GM23338 (cell line): ENCODE measurements around the gene GJC1. TPM values are rescaled to one million over a fixed set of nuclear protein-coding genes. Genes with fewer than 3 reads are reported as not detected.
"Not testable (repeated sequence)": the region's sequence is repeated elsewhere in the genome, so short reads cannot be mapped to it uniquely, and the experiment has no call there.

Experiments
- ATAC-seq: fragments of 200-7000 bp; cut with Tn5 transposase; 3 replicates; pipeline ENCODE4 v1.9.1; 2020
- DNase-seq: peaks from one replicate; pipeline ENCODE4 v3.0.0-alpha.2; 2015; ENCODE audit warnings: low spot score
- H2AFZ ChIP-seq: fragments of 200-600 bp; sonication (generic); 2 replicates; pipeline ENCODE4 v1.8.0; 2016; ENCODE audit warnings: antibody characterized with exemption, mild to moderate bottlenecking, moderate library complexity
- H3F3A ChIP-seq: fragments of 200-600 bp; sonication (generic); replicated peaks from 2 replicates; pipeline ENCODE4 v1.8.0; 2017; ENCODE audit warnings: antibody characterized with exemption, mixed run types, low read depth
- H3K27ac ChIP-seq: fragments of 200-600 bp; sonication (generic); 2 replicates; pipeline ENCODE4 v1.6.1; 2016; ENCODE audit warnings: low read depth
- H3K27me3 ChIP-seq: fragments of 200-600 bp; sonication (generic); 2 replicates; pipeline ENCODE4 v1.8.0; 2016; ENCODE audit warnings: mild to moderate bottlenecking, mixed run types, moderate library complexity; ENCODE audit not compliant: insufficient read depth
- H3K36me3 ChIP-seq: fragments of 200-600 bp; sonication (generic); 2 replicates; pipeline ENCODE4 v1.8.0; 2016; ENCODE audit warnings: mild to moderate bottlenecking; ENCODE audit not compliant: insufficient read depth
- H3K4me1 ChIP-seq: fragments of 200-600 bp; sonication (generic); 2 replicates; pipeline ENCODE4 v1.8.0; 2016; ENCODE audit warnings: mild to moderate bottlenecking, moderate library complexity; ENCODE audit not compliant: insufficient read depth
- H3K4me2 ChIP-seq: fragments of 200-600 bp; sonication (generic); 2 replicates; pipeline ENCODE4 v1.7.1; 2017; ENCODE audit warnings: mixed run types
- H3K4me3 ChIP-seq: fragments of 200-600 bp; sonication (generic); 2 replicates; pipeline ENCODE4 v1.6.1; 2016; ENCODE audit warnings: mixed run types
- H3K79me2 ChIP-seq: fragments of 200-600 bp; sonication (generic); replicated peaks from 2 replicates; pipeline ENCODE4 v1.8.0; 2017; ENCODE audit warnings: mild to moderate bottlenecking; ENCODE audit not compliant: insufficient read depth
- H3K9me2 ChIP-seq: fragments of 200-600 bp; sonication (generic); 2 replicates; pipeline ENCODE4 v1.8.0; 2017; ENCODE audit not compliant: insufficient read depth
- H4K20me1 ChIP-seq: fragments of 200-600 bp; sonication (generic); replicated peaks from 2 replicates; pipeline ENCODE4 v1.8.0; 2017; ENCODE audit warnings: mild to moderate bottlenecking; ENCODE audit not compliant: insufficient read depth
- H3K27ac Mint-ChIP-seq: 2 replicates; pipeline ENCODE4 v1.8.0; 2020; ENCODE audit warnings: inconsistent platforms, mild to moderate bottlenecking, moderate library complexity, mixed read lengths
- H3K27me3 Mint-ChIP-seq: 3 replicates; pipeline ENCODE4 v1.8.0; 2022; ENCODE audit warnings: low read depth, mild to moderate bottlenecking, moderate library complexity, mixed read lengths, inconsistent platforms; ENCODE audit not compliant: insufficient read depth, poor library complexity
- H3K36me3 Mint-ChIP-seq: 3 replicates; pipeline ENCODE4 v1.8.0; 2021; ENCODE audit warnings: low read depth, mild to moderate bottlenecking, inconsistent platforms, moderate library complexity, mixed read lengths
- H3K4me1 Mint-ChIP-seq: 3 replicates; pipeline ENCODE4 v1.8.0; 2020; ENCODE audit warnings: mild to moderate bottlenecking, inconsistent platforms, mixed read lengths
- H3K4me3 Mint-ChIP-seq: 3 replicates; pipeline ENCODE4 v1.8.0; 2021; ENCODE audit warnings: moderate library complexity, mild to moderate bottlenecking, inconsistent platforms, mixed read lengths
- H3K9me3 Mint-ChIP-seq: 3 replicates; pipeline ENCODE4 v1.8.0; 2020; ENCODE audit warnings: moderate library complexity, mild to moderate bottlenecking, inconsistent platforms, mixed read lengths
- CREB1 ChIP-seq: fragments of 250-450 bp; sonication (Bioruptor Pico); IDR thresholded peaks from 2 replicates; pipeline ENCODE4 v1.5.0; 2020; ENCODE audit warnings: low read depth, mild to moderate bottlenecking, moderate library complexity
- EZH2phosphoT487 ChIP-seq: fragments of 200-600 bp; sonication (generic); IDR thresholded peaks from one replicate; pipeline ENCODE4 v1.8.1; 2018; ENCODE audit warnings: antibody characterized with exemption; ENCODE audit not compliant: unreplicated experiment
- JUNB ChIP-seq: IDR thresholded peaks from one replicate; pipeline ENCODE4 v1.6.1; 2016; ENCODE audit warnings: antibody characterized with exemption; ENCODE audit not compliant: unreplicated experiment
- NANOG ChIP-seq: IDR thresholded peaks from 2 replicates; pipeline ENCODE4 v1.6.1; 2016; ENCODE audit warnings: antibody characterized with exemption, borderline replicate concordance
- POLR2AphosphoS5 ChIP-seq: IDR thresholded peaks from 2 replicates; pipeline ENCODE4 v1.6.1; 2016; ENCODE audit warnings: antibody characterized with exemption, low read depth
- STAT1 ChIP-seq: IDR thresholded peaks from one replicate; pipeline ENCODE4 v1.6.1; 2016; ENCODE audit warnings: antibody characterized with exemption; ENCODE audit not compliant: unreplicated experiment
- polyA plus RNA-seq: library from polyadenylated mRNA; unstranded; fragments of >200 nt; fragmentation: Nextera tagmentation; extraction: Ambion mirVana; gene quantifications from 2 replicates; pipeline ENCODE4 v1.2.1, GENCODE V29; 2016
- total RNA-seq: library from RNA; depleted of rRNA; stranded (reverse); fragments of >200 nt; shearing (Covaris generic); gene quantifications from 2 replicates; pipeline ENCODE4 v1.2.3, GENCODE V29; 2014
- TF ChIP-seq, protein P1 (sequence below): IDR thresholded peaks from 2 replicates; pipeline ENCODE4 v1.6.1; 2016; ENCODE audit warnings: antibody characterized with exemption
- TF ChIP-seq, protein P2 (sequence below): IDR thresholded peaks from one replicate; pipeline ENCODE4 v1.6.1; 2018; ENCODE audit warnings: antibody characterized with exemption; ENCODE audit not compliant: unreplicated experiment

GJC1 gene
- total and polyA plus RNA-seq, 2 experiments from 2014 or later, result 34.7 to 99.2 TPM

DNA sequence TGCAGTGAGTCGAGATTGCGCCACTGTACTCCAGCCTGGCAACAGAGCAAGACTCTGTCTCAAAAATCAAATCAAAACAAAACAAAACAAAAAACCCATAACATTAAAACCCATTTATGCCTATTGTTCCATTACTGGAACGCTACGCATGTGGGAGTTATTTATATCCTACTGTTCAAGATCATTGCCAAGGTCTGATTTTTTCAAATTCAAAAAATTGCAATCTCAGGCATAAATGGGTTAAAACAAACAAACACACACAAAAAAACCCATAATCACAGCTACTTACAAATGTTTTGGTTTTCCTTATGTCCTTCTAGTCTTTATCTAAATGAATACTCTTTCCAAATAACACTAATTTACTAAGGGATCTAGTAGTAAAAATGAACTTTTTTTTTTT lies 17.8 kb downstream of the GJC1 start:
- peaks cover 6% of the 10 kb centered on the region; the same call in 2 of the 3 replicates for H3K4me1 Mint-ChIP-seq

DNA sequence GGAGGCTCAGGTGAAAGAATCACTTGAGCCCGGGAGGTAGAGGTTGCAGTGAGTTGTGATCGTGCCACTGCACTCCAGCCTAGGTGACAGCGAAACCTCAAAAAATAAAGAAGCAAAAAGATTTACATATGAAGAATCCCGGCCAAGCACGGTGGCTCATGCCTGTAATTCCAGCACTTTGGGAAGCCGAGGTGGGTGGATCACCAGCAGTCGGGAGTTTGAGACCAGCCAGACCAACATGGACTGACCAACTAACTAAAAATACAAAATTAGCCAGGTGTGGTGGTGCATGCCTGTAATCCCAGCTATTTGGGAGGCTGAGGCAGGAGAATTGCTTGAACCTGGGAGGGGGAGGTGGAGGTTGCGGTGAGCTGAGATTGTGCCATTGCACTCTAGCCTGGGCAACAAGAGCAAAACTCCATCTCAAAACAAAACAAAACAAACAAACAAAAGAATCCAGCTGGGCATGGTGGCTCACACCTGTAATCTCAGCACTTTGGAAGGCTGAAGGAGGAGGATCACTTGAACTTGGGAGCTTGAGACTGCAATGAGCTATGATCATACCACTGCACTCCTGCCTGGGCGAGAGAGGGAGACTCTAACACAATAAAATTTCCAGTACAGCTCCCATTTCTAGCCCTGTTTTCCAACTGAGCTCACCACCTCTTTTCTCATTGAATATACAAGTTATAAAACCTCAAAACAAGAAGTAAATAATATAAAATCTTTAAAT lies 21.3 kb downstream of the GJC1 start:
- Mint-ChIP-seq H3K27me3 (peaks cover 14% of the 10 kb centered on the region), H3K27ac (peak overlapping the region; percentile 62; the same call in 1 of the 2 replicates), H3K36me3 (peaks cover 54% of the 10 kb centered on the region)
- not testable (repeated sequence) for H3K4me1 ChIP-seq, H3K9me3 Mint-ChIP-seq, DNase-seq, H3K4me2 ChIP-seq, ATAC-seq, H3K4me1 Mint-ChIP-seq, H3K4me3 ChIP-seq, H3K27me3 ChIP-seq, H3K27ac ChIP-seq, H3K4me3 Mint-ChIP-seq, H2AFZ ChIP-seq, H3F3A ChIP-seq, H3K9me2 ChIP-seq
- Histone ChIP-seq H4K20me1 (peaks cover 85% of the 10 kb centered on the region), H3K36me3 (peaks cover 22% of the 10 kb centered on the region), H3K79me2 (peaks cover 97% of the 10 kb centered on the region)

More for the DNA sequence above, 17.8 kb downstream of the GJC1 start:
- Mint-ChIP-seq H3K9me3 (no peaks in the 10 kb centered on the region), H3K27me3 (peaks cover 13% of the 10 kb centered on the region), H3K36me3 (peaks cover 22% of the 10 kb centered on the region), H3K27ac (no peak overlapping the region), H3K4me3 (no peak overlapping the region)
- H3F3A ChIP-seq, result peaks cover 2% of the 10 kb centered on the region; the same call in 1 of the 2 replicates
- H3K27ac ChIP-seq, result no peak overlapping the region; the same call in 1 of the 2 replicates
- H3K4me3 ChIP-seq, result no peak overlapping the region
- DNase-seq (no peak), ATAC-seq (no peak)
- H3K36me3 ChIP-seq, result no peaks in the 10 kb centered on the region
- no peaks in the 10 kb centered on the region for H3K27me3 ChIP-seq
- no peaks in the 10 kb centered on the region for H3K9me2 ChIP-seq
- H3K4me1 ChIP-seq, result peaks cover 9% of the 10 kb centered on the region; the same call in 1 of the 2 replicates
- no peak overlapping the region for H3K4me2 ChIP-seq
- H3K79me2 ChIP-seq, result peaks cover 100% of the 10 kb centered on the region
- no peak overlapping the region for H2AFZ ChIP-seq
- TF ChIP-seq NANOG (no peak), POLR2AphosphoS5 (no peak), STAT1 (no peak), JUNB (no peak)
- peaks cover 88% of the 10 kb centered on the region for H4K20me1 ChIP-seq

DNA sequence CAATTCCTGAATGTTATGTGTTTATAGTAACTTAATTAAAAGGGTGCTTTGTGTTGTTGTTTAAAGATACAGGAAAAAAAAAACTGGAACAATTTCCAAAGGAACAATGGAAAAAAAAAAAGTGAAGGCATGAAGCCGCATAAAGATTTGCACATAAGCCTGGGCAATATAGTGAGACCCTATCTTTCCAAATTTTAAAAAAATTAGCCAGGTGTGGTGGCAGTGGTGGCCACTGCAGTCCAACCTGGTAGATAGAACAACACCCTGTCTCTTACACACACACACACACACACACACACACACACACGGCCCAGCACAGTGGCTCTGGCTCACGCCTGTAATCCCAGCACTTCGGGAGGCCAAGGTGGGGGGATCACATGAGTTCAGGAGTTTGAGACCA lies 21.9 kb downstream of the GJC1 start:
- H3K79me2 ChIP-seq, result peaks cover 97% of the 10 kb centered on the region
- H3K27ac Mint-ChIP-seq, result peak overlapping the region; percentile 62; the same call in 1 of the 2 replicates
- ATAC-seq, result no peak
- H2AFZ ChIP-seq, result no peak overlapping the region
- no peak overlapping the region for H3K4me3 ChIP-seq
- peaks cover 79% of the 10 kb centered on the region for H4K20me1 ChIP-seq
- H3K27ac ChIP-seq, result no peak overlapping the region; the same call in 1 of the 2 replicates
- H3K4me1 Mint-ChIP-seq, result peaks cover 6% of the 10 kb centered on the region; the same call in 2 of the 3 replicates
- peaks cover 4% of the 10 kb centered on the region; the same call in 1 of the 2 replicates for H3F3A ChIP-seq
- peaks cover 27% of the 10 kb centered on the region for H3K36me3 ChIP-seq
- TF ChIP-seq NANOG (no peak), EZH2phosphoT487 (no peak), POLR2AphosphoS5 (no peak), JUNB (no peak), CREB1 (no peak)
- TF ChIP-seq, protein P1, sequence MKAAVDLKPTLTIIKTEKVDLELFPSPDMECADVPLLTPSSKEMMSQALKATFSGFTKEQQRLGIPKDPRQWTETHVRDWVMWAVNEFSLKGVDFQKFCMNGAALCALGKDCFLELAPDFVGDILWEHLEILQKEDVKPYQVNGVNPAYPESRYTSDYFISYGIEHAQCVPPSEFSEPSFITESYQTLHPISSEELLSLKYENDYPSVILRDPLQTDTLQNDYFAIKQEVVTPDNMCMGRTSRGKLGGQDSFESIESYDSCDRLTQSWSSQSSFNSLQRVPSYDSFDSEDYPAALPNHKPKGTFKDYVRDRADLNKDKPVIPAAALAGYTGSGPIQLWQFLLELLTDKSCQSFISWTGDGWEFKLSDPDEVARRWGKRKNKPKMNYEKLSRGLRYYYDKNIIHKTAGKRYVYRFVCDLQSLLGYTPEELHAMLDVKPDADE, result no peak
- TF ChIP-seq, protein P2, sequence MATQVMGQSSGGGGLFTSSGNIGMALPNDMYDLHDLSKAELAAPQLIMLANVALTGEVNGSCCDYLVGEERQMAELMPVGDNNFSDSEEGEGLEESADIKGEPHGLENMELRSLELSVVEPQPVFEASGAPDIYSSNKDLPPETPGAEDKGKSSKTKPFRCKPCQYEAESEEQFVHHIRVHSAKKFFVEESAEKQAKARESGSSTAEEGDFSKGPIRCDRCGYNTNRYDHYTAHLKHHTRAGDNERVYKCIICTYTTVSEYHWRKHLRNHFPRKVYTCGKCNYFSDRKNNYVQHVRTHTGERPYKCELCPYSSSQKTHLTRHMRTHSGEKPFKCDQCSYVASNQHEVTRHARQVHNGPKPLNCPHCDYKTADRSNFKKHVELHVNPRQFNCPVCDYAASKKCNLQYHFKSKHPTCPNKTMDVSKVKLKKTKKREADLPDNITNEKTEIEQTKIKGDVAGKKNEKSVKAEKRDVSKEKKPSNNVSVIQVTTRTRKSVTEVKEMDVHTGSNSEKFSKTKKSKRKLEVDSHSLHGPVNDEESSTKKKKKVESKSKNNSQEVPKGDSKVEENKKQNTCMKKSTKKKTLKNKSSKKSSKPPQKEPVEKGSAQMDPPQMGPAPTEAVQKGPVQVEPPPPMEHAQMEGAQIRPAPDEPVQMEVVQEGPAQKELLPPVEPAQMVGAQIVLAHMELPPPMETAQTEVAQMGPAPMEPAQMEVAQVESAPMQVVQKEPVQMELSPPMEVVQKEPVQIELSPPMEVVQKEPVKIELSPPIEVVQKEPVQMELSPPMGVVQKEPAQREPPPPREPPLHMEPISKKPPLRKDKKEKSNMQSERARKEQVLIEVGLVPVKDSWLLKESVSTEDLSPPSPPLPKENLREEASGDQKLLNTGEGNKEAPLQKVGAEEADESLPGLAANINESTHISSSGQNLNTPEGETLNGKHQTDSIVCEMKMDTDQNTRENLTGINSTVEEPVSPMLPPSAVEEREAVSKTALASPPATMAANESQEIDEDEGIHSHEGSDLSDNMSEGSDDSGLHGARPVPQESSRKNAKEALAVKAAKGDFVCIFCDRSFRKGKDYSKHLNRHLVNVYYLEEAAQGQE, result no peak
- H3K27me3 ChIP-seq, result no peaks in the 10 kb centered on the region
- no peak for DNase-seq
- H3K36me3 Mint-ChIP-seq, result peaks cover 57% of the 10 kb centered on the region
- H3K4me1 ChIP-seq, result peaks cover 9% of the 10 kb centered on the region; the same call in 1 of the 2 replicates
- H3K27me3 Mint-ChIP-seq, result peaks cover 10% of the 10 kb centered on the region
- H3K4me3 Mint-ChIP-seq, result no peak overlapping the region
- H3K4me2 ChIP-seq, result no peak overlapping the region
- H3K9me3 Mint-ChIP-seq, result no peaks in the 10 kb centered on the region
- no peaks in the 10 kb centered on the region for H3K9me2 ChIP-seq
